ENCODE measurements around the gene NANS.
"Not testable (repeated sequence)": the region's sequence is repeated elsewhere in the genome, so short reads cannot be mapped to it uniquely, and the experiment has no call there.

NANS gene

GRCh38 chr9:98095401-98095800 lies 38.9 kb downstream of the NANS start:
- DNase-seq (ENCODE audit: insufficient read length, low spot score) (no peak), FAIRE-seq (no peak)

GRCh38 chr9:98096091-98096490 lies 39.6 kb downstream of the NANS start:
- no peak for FAIRE-seq
- DNase-seq (ENCODE audit: insufficient read length, low spot score) = no peak

DNA sequence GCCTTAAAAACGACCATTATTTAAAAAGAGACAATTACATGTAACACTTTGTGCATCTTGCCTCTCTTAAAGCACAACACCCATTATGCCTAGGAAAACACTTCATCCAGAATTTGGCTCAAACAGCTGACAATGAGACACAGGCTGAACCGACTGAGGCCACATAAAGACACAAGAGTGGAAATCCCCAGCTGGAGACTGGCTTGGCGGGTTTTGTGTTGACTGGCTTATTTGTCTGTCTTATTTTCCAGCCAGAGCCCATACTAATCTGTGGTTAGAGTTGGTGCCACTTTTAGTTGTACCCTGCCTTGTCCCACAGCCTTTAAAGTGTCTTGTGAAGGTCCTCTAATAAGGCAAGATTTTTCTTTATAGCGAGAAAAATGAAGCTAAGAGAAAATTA lies 41.3 kb downstream of the NANS start:
- DNase-seq (ENCODE audit: insufficient read length, low spot score) (no peak), FAIRE-seq (peak; percentile 83)

GRCh38 chr9:98099346-98099745 lies 42.8 kb downstream of the NANS start:
- FAIRE-seq (no peak), DNase-seq (ENCODE audit: insufficient read length, low spot score) (no peak)

GRCh38 chr9:98099898-98100297 lies 43.4 kb downstream of the NANS start:
- FAIRE-seq (no peak), DNase-seq (ENCODE audit: insufficient read length, low spot score) (no peak)

DNA sequence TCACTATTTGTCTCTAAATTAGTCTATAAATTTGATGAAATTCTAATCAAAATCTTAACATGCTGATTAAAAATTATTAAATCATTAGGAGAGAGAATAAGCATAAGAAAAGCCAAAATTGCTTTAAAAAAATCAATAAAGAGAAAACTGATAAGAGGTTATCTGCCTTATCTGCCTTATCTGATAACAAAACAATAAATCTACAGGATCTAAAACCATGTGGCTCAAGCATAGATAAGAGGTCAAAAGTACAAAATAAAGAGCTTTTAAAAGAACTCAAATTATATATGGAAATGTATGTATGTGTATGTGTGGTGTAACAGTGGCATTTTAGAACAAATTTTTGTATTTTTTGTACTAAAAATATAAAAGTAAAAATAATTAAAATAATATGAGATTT lies 43.9 kb downstream of the NANS start:
- DNase-seq (ENCODE audit: insufficient read length, low spot score) (no peak), FAIRE-seq (no peak)

DNA sequence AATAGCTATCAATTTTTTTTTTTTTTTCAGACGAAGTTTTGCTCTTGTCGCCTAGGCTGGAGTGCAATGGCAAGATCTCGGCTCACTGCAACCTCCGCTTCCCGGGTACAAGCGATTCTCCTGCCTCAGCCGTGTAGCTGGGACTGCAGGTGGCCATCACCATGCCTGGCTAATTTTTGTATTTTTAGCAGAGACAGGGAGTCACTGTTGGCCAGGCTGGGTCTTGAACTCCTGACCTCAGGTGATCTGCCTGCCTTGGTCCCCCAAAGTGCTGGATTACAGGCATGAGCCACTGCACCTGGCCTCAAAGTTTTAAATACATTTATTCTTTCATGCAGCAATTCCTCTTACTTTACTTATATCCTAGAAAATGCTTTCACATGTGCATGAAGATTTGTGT lies 44.9 kb downstream of the NANS start:
- FAIRE-seq (no peak), DNase-seq (ENCODE audit: insufficient read length, low spot score) (no peak)

- peak; percentile 99 for FAIRE-seq
- peak; percentile 75 for DNase-seq (ENCODE audit: insufficient read length, low spot score)
Measured at GRCh38 chr9:98101868-98102273, 45.3 kb downstream of the NANS start.

DNA sequence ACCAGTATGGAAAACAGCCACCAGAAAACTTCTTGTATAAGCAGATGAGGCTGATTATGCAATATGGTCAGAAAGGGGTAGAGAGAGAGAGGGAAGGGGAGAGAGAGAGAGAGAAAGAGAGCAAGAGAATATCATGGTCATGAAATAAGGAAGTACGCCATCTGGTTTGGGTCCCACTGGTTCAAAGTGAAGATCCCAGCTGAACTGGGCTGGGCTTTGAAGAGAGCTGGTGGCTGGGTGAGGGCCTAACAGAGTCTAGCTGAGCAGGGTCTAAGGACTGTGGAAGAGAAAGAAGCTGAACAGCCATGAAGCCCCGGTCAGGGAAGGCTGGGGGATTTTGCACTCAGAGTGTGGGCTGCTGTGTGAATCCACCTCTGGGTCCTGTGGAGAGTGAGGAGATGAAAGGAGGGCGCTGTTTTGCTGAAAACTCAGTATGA lies 47.9 kb downstream of the NANS start:
- DNase-seq (ENCODE audit: insufficient read length, low spot score) (no peak), FAIRE-seq (peak; percentile 84)

GRCh38 chr9:98105006-98105405 lies 48.5 kb downstream of the NANS start:
- no peak for FAIRE-seq

GRCh38 chr9:98107926-98108325 lies 51.4 kb downstream of the NANS start:
- FAIRE-seq (no peak), DNase-seq (ENCODE audit: insufficient read length, low spot score) (no peak)

More at GRCh38 chr9:98105006-98105405, 48.5 kb downstream of the NANS start:
- no peak for DNase-seq (ENCODE audit: insufficient read length, low spot score)

DNA sequence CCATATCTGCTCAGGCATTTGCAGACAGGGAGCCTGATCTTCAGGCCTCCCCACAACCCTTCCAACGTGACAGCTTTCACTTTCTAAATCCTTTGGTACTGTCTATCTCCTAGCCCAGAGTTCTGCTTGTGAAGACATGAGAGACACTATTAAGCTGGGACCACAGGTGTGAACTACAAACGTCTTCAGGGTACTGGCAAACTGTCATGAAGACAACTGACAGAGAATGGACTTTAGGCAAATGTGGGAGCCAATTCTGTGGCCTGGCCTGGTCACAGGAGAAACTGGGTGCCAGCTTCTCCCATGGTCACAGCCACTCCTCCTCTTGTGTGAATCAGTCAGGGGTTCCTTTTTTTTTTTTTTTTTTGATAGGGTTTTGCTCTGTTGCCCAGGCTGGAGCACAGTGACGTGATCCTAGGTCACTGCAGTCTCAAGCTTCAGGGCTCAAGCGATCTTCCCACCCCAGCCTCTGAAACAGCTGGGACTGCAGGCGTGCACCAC lies 52.0 kb downstream of the NANS start:
- DNase-seq (ENCODE audit: insufficient read length, low spot score) = no peak
- peak; percentile 82 for FAIRE-seq

DNA sequence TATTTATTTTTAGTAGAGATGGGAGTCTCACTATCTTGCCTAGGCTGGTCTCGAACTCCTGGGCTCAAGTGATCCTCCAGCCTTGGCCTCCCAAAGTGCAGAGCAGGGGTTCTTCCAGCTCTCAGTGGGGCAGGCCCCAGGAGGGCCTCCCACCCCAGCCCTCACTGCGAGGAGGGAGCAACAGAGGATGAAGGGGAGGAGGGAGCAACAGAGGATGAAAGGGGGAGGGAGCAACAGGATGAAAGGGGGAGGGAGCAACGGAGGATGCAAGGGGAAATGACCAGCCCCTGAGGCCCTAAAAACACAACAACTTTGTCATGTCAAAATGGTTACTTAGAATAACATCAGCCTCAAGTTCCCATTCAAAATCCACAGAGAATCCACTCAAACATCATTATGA lies 52.5 kb downstream of the NANS start:
- DNase-seq (ENCODE audit: insufficient read length, low spot score) (no peak), FAIRE-seq (no peak)

- not testable (repeated sequence) for DNase-seq (ENCODE audit: insufficient read length, low spot score); FAIRE-seq
Measured at GRCh38 chr9:98117097-98117496, 60.6 kb downstream of the NANS start.

GRCh38 chr9:98117984-98118639 lies 61.6 kb downstream of the NANS start:
- FAIRE-seq (peak; percentile 93), DNase-seq (ENCODE audit: insufficient read length, low spot score) (peak; percentile 58)

- FAIRE-seq (peak; percentile 75), DNase-seq (ENCODE audit: insufficient read length, low spot score) (peak; percentile 50)
Measured at GRCh38 chr9:98118640-98119601, 62.4 kb downstream of the NANS start, which contains the start of gene TRIM14. Gene TRIM14 (minus strand): TSS chr9:98119222. CDS start chr9:98119188, 34 bp downstream.

- FAIRE-seq (no peak), DNase-seq (ENCODE audit: insufficient read length, low spot score) (no peak)
Measured at GRCh38 chr9:98120476-98120875, 63.9 kb downstream of the NANS start.

GRCh38 chr9:98121058-98121457 lies 64.5 kb downstream of the NANS start:
- DNase-seq (ENCODE audit: insufficient read length, low spot score) = no peak
- no peak for FAIRE-seq

DNA sequence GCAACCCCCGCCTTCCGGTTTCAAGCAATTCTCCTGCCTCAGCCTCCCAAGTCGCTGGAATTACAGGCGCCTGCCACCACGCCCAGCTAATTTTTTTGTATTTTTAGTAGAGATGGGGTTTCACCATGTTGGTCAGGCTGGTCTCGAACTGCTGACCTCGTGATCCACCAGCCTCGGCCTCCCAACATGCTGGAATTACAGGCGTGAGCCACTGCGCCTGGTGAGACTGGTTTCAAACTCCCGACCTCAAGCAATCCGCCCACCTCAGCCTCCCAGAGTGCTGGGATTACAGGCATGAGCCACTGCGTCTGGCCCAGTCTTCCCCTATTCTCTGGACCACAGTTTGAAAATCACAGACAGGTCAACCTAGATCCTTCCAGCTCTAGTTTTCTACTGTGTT lies 67.6 kb downstream of the NANS start:
- not testable (repeated sequence) for FAIRE-seq; DNase-seq (ENCODE audit: insufficient read length, low spot score)

DNA sequence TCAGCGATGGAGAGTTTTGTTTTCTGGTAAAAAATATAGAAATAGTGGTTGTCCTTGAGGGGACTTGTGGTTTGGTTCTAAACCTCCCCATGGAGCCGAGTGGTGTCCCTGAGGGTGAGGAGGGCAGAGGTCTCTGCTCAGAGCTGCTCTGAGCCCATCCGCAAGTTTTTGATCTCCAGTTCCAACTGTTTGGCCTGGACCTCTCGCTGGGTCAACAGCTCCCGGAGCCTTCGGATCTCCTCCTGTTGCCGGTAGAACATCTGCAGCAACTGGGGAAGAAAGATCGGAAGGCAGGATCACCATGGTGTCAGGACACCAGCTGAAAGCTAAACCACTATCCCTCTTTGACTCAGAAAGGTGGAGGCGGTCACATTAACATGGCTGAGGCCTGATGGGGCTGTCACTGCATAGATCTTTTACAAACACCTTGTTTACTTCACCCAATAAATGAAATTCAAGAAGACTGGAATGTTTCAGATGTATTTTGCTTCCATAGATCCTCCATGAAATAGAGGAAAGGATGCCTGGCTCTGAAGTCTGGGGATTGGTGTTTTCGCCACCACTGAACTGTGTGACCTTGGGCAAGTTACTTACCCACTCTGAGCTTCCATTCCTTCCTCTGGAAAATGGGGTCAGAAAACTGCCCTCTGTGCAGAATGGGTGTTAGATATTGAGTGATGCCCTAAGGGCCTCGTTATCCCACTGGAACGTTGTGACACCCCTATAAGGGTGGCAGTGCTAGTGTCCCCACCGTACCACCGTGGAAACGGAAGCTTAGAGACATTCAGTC lies 68.3 kb downstream of the NANS start:
- DNase-seq (ENCODE audit: insufficient read length, low spot score) = no peak
- FAIRE-seq = no peak

- FAIRE-seq (no peak), DNase-seq (ENCODE audit: insufficient read length, low spot score) (no peak)
Measured at GRCh38 chr9:98127226-98127625, 70.7 kb downstream of the NANS start.

Data from GM19239 (cell line).